HepG2 (cell line): ENCODE measurements around the gene TRIM25. TPM values are rescaled to one million over a fixed set of nuclear protein-coding genes. Genes with fewer than 3 reads are reported as not detected.
A peak's percentile ranks its signal among the peaks of the same experiment; 100 is the strongest.

ENCODE experiments used
- DRAP1 ChIP-seq: IDR thresholded peaks from 2 replicates; pipeline ENCODE4 v1.6.1; 2016; ENCODE audit warnings: missing genetic modification reagents, missing compliant biosample characterization
- FOXA1 ChIP-seq, 2 experiments: fragments of 450-650 bp in 1 of 2; sonication (generic) in 1 of 2; formaldehyde crosslinking in 1 of 2; IDR thresholded peaks; 2 replicates each; pipeline versions ENCODE4 v1.4.0 to v1.6.1; 2016 to 2020; ENCODE audit warnings: missing genetic modification reagents in 1 of 2
- FOXK2 ChIP-seq: fragments of 450-650 bp; IDR thresholded peaks from 2 replicates; pipeline ENCODE4 v1.6.1; 2016
- MAFK ChIP-seq, 2 experiments: IDR thresholded peaks in 1 of 2; conservative IDR thresholded peaks in 1 of 2; 2 replicates each; pipeline ENCODE4 v1.6.1; 2011; ENCODE audit warnings: improper control_type of control experiment in 2 of 2, low read length in 2 of 2
- NR2F6 ChIP-seq, 2 experiments: IDR thresholded peaks; 2 replicates each; pipeline ENCODE4 v1.6.1; 2016; ENCODE audit warnings: antibody characterized with exemption in 1 of 2, mild to moderate bottlenecking in 1 of 2
- PAXIP1 ChIP-seq: sonication (generic); formaldehyde crosslinking; conservative IDR thresholded peaks from 2 replicates; pipeline ENCODE4 v1.4.0; 2020; ENCODE audit warnings: mild to moderate bottlenecking, missing genetic modification reagents, moderate library complexity
- PCBP2 ChIP-seq: fragments of 200-400 bp; formaldehyde crosslinking; optimal IDR thresholded peaks from 2 replicates; pipeline ENCODE3; 2018; ENCODE audit warnings: low read length, low read depth; ENCODE audit not compliant: poor library complexity, severe bottlenecking
- PITX1 ChIP-seq: sonication (generic); formaldehyde crosslinking; IDR thresholded peaks from 2 replicates; pipeline ENCODE4 v1.5.1; 2020; ENCODE audit warnings: mild to moderate bottlenecking, missing genetic modification reagents
- POGZ ChIP-seq: sonication (generic); formaldehyde crosslinking; IDR thresholded peaks from 2 replicates; pipeline ENCODE4 v1.4.0; 2020; ENCODE audit warnings: mild to moderate bottlenecking, missing genetic modification reagents
- PPARG ChIP-seq: conservative IDR thresholded peaks from 2 replicates; pipeline ENCODE4 v1.6.1; 2016; ENCODE audit warnings: missing biosample characterization, missing genetic modification reagents
- RXRB ChIP-seq: IDR thresholded peaks from 2 replicates; pipeline ENCODE4 v1.6.1; 2016; ENCODE audit warnings: borderline replicate concordance, missing genetic modification reagents, missing compliant biosample characterization
- SAP130 ChIP-seq: IDR thresholded peaks from 2 replicates; pipeline ENCODE4 v1.6.1; 2016; ENCODE audit warnings: low read depth
- TBP ChIP-seq: sonication (generic); formaldehyde crosslinking; IDR thresholded peaks from 2 replicates; pipeline ENCODE4 v1.5.0; 2020; ENCODE audit warnings: missing genetic modification reagents
- ZBTB7B ChIP-seq: sonication (generic); formaldehyde crosslinking; IDR thresholded peaks from 2 replicates; pipeline ENCODE4 v1.4.0; 2020; ENCODE audit warnings: missing genetic modification reagents
- ZNF501 ChIP-seq: sonication (generic); formaldehyde crosslinking; IDR thresholded peaks from 2 replicates; pipeline ENCODE4 v1.5.1; 2020; ENCODE audit warnings: mild to moderate bottlenecking, moderate library complexity, missing genetic modification reagents
- ZNF512 ChIP-seq: sonication (generic); formaldehyde crosslinking; IDR thresholded peaks from 2 replicates; pipeline ENCODE4 v1.4.0; 2020; ENCODE audit warnings: mild to moderate bottlenecking, missing genetic modification reagents
- ZNF784 ChIP-seq: sonication (generic); formaldehyde crosslinking; IDR thresholded peaks from 2 replicates; pipeline ENCODE4 v1.5.1; 2020; ENCODE audit warnings: missing genetic modification reagents, mild to moderate bottlenecking, borderline replicate concordance
- polyA plus RNA-seq, 8 experiments: library from polyadenylated mRNA; depleted of rRNA in 3 of 8; stranded (reverse) in 7 of 8; unstranded in 1 of 8; fragments of >200 nt; fragmentation: Illumina TruSeq in 4 of 8; extraction: Trizol in 4 of 8; gene quantifications; 2 replicates each; pipeline versions ENCODE4 v1.2.1 to v1.2.3, GENCODE V29; 2011 to 2016; ENCODE audit warnings: low read depth in 4 of 8, missing spikeins in 1 of 8, mixed read lengths in 1 of 8; ENCODE audit not compliant: insufficient read depth in 1 of 8
- total RNA-seq, 5 experiments: library from RNA; depleted of rRNA; stranded (reverse); fragments of >200 nt; fragmentation: Illumina TruSeq; extraction: Trizol; gene quantifications; 2 replicates each; pipeline ENCODE4 v1.2.3, GENCODE V29; 2016; ENCODE audit warnings: low read depth in 1 of 5
- TF ChIP-seq, protein P1 (sequence below): sonication (generic); formaldehyde crosslinking; IDR thresholded peaks from 2 replicates; pipeline ENCODE4 v1.9.0; 2022; ENCODE audit warnings: missing genetic modification reagents, mild to moderate bottlenecking, borderline replicate concordance

Gene TRIM25
- total and polyA plus RNA-seq, 2 of the 13 experiments (the other 11 are each of a cell fraction or from before 2014, with no cell fraction given): 30.8 to 42.2 TPM

- TF ChIP-seq PAXIP1 (CRISPR knock-in tag): peak; percentile 85
- TF ChIP-seq RXRB (CRISPR knock-in tag): peak; percentile 60
- no peak for TF ChIP-seq ZNF512 (CRISPR knock-in tag)
- no peak for TF ChIP-seq PCBP2
- peak; percentile 54; the same call in 1 of the 2 replicates for TF ChIP-seq NR2F6 (IDR thresholded peaks at IDR 0.05)
- peak; percentile 77 for TF ChIP-seq NR2F6 (CRISPR knock-in tag; IDR thresholded peaks at IDR 0.05)
- peak; percentile 63; the same call in 1 of the 2 replicates for TF ChIP-seq ZBTB7B (CRISPR knock-in tag)
- TF ChIP-seq, protein P1, sequence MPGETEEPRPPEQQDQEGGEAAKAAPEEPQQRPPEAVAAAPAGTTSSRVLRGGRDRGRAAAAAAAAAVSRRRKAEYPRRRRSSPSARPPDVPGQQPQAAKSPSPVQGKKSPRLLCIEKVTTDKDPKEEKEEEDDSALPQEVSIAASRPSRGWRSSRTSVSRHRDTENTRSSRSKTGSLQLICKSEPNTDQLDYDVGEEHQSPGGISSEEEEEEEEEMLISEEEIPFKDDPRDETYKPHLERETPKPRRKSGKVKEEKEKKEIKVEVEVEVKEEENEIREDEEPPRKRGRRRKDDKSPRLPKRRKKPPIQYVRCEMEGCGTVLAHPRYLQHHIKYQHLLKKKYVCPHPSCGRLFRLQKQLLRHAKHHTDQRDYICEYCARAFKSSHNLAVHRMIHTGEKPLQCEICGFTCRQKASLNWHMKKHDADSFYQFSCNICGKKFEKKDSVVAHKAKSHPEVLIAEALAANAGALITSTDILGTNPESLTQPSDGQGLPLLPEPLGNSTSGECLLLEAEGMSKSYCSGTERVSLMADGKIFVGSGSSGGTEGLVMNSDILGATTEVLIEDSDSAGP: peak; percentile 32; the same call in 1 of the 2 replicates
- TF ChIP-seq FOXA1 (IDR thresholded peaks at IDR 0.05): peak; percentile 65
- peak; percentile 94 for TF ChIP-seq FOXA1 (CRISPR knock-in tag; IDR thresholded peaks at IDR 0.05)
- no peak for TF ChIP-seq TBP
- TF ChIP-seq ZNF784 (CRISPR knock-in tag): no peak
- TF ChIP-seq MAFK (conservative IDR thresholded peaks at IDR 0.05 in 1 of 2, IDR thresholded peaks at IDR 0.05 in 1 of 2; ENCODE audit: low read length in 2 of 2): no peak
- TF ChIP-seq PPARG (CRISPR knock-in tag): 0 out of 2 replicates have a peak, but pooled peaks have one; percentile 27
- 0 out of 2 replicates have a peak, but pooled peaks have one; percentile 44 for TF ChIP-seq ZNF501 (CRISPR knock-in tag)
- TF ChIP-seq PITX1 (CRISPR knock-in tag): 0 out of 2 replicates have a peak, but pooled peaks have one; percentile 38
- TF ChIP-seq FOXK2: peak; percentile 47; the same call in 1 of the 2 replicates
- 0 out of 2 replicates have a peak, but pooled peaks have one; percentile 55 for TF ChIP-seq POGZ (CRISPR knock-in tag)
- TF ChIP-seq DRAP1 (CRISPR knock-in tag): peak; percentile 56; the same call in 1 of the 2 replicates
- TF ChIP-seq SAP130 (CRISPR knock-in tag): peak; percentile 76
These were observed 27.5 kb downstream of the TRIM25 start (continued) for GRCh38 chr17:56886288-56886731.
